ENCODE data around the gene SSBP3.

DNA sequence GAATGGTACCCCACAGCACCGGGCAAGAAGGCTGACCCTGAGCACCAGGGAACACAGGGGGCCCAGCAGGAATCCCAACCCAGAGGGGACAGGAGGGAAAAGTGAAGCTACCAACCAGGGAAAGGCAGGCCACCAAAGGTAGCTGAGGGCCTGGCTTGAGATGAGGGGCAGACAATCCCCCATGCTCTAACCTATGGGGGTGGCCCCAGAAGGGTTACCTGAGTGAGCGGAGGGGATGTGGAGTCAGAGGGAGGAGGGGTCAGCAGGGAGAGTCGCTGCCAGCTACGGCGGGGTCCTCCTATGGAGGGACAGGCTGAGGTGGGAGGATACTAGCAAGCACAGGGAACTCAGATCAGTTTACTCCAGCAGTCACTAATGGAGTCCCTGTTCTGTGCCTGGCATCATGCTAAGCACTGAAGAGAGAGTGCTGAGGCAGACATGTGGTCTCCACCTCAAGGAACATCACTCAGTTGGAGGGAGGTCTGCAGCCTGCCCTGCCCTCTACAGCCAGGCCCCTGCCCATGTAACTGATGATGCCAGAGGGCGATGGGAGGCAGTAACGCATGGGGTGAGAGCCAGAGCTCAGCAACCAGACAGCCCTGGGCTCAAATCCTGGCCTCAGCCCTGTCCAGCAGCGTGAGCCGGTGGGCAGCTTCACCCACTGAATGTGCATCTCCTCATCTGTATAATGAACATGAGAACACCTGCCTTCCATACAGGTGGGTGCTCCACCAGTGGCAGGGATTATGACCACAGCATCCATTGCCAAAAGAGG lies 227.7 kb downstream of the SSBP3 start:
- TF ChIP-seq YY1 (IDR thresholded peaks at IDR 0.05; ENCODE audit: low read depth) (no peak), GABPA (IDR thresholded peaks at IDR 0.05; ENCODE audit: low read depth) (no peak), POLR2AphosphoS5 (IDR thresholded peaks at IDR 0.05; ENCODE audit: low read depth, low read length) (no peak), CHD2 (IDR thresholded peaks at IDR 0.05; ENCODE audit: low read length, partially characterized antibody) (no peak)
- TF ChIP-seq, protein P1, sequence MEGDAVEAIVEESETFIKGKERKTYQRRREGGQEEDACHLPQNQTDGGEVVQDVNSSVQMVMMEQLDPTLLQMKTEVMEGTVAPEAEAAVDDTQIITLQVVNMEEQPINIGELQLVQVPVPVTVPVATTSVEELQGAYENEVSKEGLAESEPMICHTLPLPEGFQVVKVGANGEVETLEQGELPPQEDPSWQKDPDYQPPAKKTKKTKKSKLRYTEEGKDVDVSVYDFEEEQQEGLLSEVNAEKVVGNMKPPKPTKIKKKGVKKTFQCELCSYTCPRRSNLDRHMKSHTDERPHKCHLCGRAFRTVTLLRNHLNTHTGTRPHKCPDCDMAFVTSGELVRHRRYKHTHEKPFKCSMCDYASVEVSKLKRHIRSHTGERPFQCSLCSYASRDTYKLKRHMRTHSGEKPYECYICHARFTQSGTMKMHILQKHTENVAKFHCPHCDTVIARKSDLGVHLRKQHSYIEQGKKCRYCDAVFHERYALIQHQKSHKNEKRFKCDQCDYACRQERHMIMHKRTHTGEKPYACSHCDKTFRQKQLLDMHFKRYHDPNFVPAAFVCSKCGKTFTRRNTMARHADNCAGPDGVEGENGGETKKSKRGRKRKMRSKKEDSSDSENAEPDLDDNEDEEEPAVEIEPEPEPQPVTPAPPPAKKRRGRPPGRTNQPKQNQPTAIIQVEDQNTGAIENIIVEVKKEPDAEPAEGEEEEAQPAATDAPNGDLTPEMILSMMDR (IDR thresholded peaks at IDR 0.05), result no peak
- TF ChIP-seq, protein P2, sequence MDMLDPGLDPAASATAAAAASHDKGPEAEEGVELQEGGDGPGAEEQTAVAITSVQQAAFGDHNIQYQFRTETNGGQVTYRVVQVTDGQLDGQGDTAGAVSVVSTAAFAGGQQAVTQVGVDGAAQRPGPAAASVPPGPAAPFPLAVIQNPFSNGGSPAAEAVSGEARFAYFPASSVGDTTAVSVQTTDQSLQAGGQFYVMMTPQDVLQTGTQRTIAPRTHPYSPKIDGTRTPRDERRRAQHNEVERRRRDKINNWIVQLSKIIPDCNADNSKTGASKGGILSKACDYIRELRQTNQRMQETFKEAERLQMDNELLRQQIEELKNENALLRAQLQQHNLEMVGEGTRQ (IDR thresholded peaks at IDR 0.05; ENCODE audit: borderline replicate concordance, low read depth, low read length), result no peak
- TF ChIP-seq, protein P3, sequence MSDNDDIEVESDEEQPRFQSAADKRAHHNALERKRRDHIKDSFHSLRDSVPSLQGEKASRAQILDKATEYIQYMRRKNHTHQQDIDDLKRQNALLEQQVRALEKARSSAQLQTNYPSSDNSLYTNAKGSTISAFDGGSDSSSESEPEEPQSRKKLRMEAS (IDR thresholded peaks at IDR 0.05; ENCODE audit: low read depth), result no peak
